Measurements from ENCODE around the gene ZBTB4. TPM values are rescaled to one million over a fixed set of nuclear protein-coding genes. Genes with fewer than 3 reads are reported as not detected.

ZBTB4 gene
- total and polyA plus RNA-seq, 2 experiments from 2014 or later = 3.6 to 11.2 TPM

- no peaks in the 10 kb centered on the region for H3K27me3 ChIP-seq (ENCODE audit: insufficient read depth)
- H3K4me3 ChIP-seq = no peak overlapping the region
- peaks cover 13% of the 10 kb centered on the region for H3K27me3 Mint-ChIP-seq (ENCODE audit: insufficient read depth, low read depth, poor library complexity)
- H3K27ac ChIP-seq (ENCODE audit: low read depth) = no peak overlapping the region
- H3K36me3 ChIP-seq (ENCODE audit: insufficient read depth) = no peaks in the 10 kb centered on the region
- H3K27ac Mint-ChIP-seq = no peak overlapping the region
- TF ChIP-seq STAT1 (IDR thresholded peaks at IDR 0.05; ENCODE audit: unreplicated experiment) = no peak
- TF ChIP-seq EZH2 (IDR thresholded peaks at IDR 0.05; ENCODE audit: low read depth, unreplicated experiment) = no peak
- no peak for TF ChIP-seq CREB1 (CRISPR knock-in tag; IDR thresholded peaks at IDR 0.05; ENCODE audit: low read depth)
- TF ChIP-seq NANOG (IDR thresholded peaks at IDR 0.05; ENCODE audit: borderline replicate concordance) = no peak
- no peak for TF ChIP-seq ZNF114 (CRISPR knock-in tag; IDR thresholded peaks at IDR 0.05)
- no peak for TF ChIP-seq CTCF (conservative IDR thresholded peaks at IDR 0.05; ENCODE audit: low read depth in 2 of 2)
- TF ChIP-seq EZH2phosphoT487 (IDR thresholded peaks at IDR 0.05; ENCODE audit: unreplicated experiment) = no peak
- TF ChIP-seq ETS1 (IDR thresholded peaks at IDR 0.05) = no peak
- TF ChIP-seq ZNF331 (CRISPR knock-in tag; IDR thresholded peaks at IDR 0.05; ENCODE audit: low read depth) = no peak
- no peak for TF ChIP-seq REST (IDR thresholded peaks at IDR 0.05; ENCODE audit: unreplicated experiment)
- no peak for TF ChIP-seq POLR2AphosphoS5 (IDR thresholded peaks at IDR 0.05; ENCODE audit: low read depth)
- no peak for TF ChIP-seq ZNF462 (CRISPR knock-in tag; IDR thresholded peaks at IDR 0.05)
- no peak for TF ChIP-seq JUNB (IDR thresholded peaks at IDR 0.05; ENCODE audit: unreplicated experiment)
- no peaks in the 10 kb centered on the region for H3K9me2 ChIP-seq (ENCODE audit: insufficient read depth)
- peaks cover 21% of the 10 kb centered on the region for H3K4me1 ChIP-seq (ENCODE audit: insufficient read depth)
- no peak overlapping the region for H3K4me2 ChIP-seq
- peaks cover 38% of the 10 kb centered on the region for H3K4me1 Mint-ChIP-seq
- no peak for ATAC-seq
- H2AFZ ChIP-seq = no peak overlapping the region
- H4K20me1 ChIP-seq (replicated peaks; ENCODE audit: insufficient read depth) = peaks cover 8% of the 10 kb centered on the region; the same call in 1 of the 2 replicates
- H3F3A ChIP-seq (replicated peaks; ENCODE audit: low read depth) = 0 out of 2 replicates have a peak, but pooled peaks cover 4% of the 10 kb centered on the region
- no peak overlapping the region for H3K4me3 Mint-ChIP-seq
- H3K79me2 ChIP-seq (replicated peaks; ENCODE audit: insufficient read depth) = peaks cover 58% of the 10 kb centered on the region
- H3K9me3 Mint-ChIP-seq = no peaks in the 10 kb centered on the region; the same call in 2 of the 3 replicates
- DNase-seq (ENCODE audit: low spot score) = no peak
- peaks cover 5% of the 10 kb centered on the region; the same call in 1 of the 3 replicates for H3K36me3 Mint-ChIP-seq (ENCODE audit: low read depth)
Measured at GRCh38 chr17:7476951-7477350, 2.5 kb downstream of the ZBTB4 start.
